ENCODE results near the gene NFAM1. TPM values are rescaled to one million over a fixed set of nuclear protein-coding genes. Genes with fewer than 3 reads are reported as not detected.

The NFAM1 gene
- total and polyA plus RNA-seq, 12 donors: 0.44 to 11.2 (median 7.1) TPM

GRCh38 chr22:42345458-42345857, 86.7 kb downstream of the NFAM1 start:
- WGBS, 4 donors: 17 to 87% (median 83%) methylated on average over 1 to 4 of the region's 4 CpGs
- intact Hi-C loops (cut with DNase I): no loop called here
- no peak for DNase-seq
- Histone ChIP-seq H3K4me1 (replicated peaks in 1 of 2) (peaks cover 0 to 6% of the 10 kb centered on the region in 2 donors), H3K9me3 (replicated peaks in 1 of 3) (no peaks in the 10 kb centered on the region), H3K27ac (no peak overlapping the region), H3K4me3 (no peak overlapping the region), H3K36me3 (replicated peaks in 1 of 2) (no peaks in the 10 kb centered on the region), H3K27me3 (no peaks in the 10 kb centered on the region)
- TF ChIP-seq CTCF (IDR thresholded peaks at IDR 0.05): no peak
- no peak for TF ChIP-seq POLR2A (IDR thresholded peaks at IDR 0.05)

GRCh38 chr22:42344361-42344905, 87.8 kb downstream of the NFAM1 start:
- 60 to 78% (median 70%) methylated on average over 11 to 31 of the region's 31 CpGs for WGBS, 4 donors
- H3K4me3 ChIP-seq: peak overlapping the region in 1 of 4 donors; percentile 48
- TF ChIP-seq POLR2A (IDR thresholded peaks at IDR 0.05): no peak
- TF ChIP-seq CTCF (IDR thresholded peaks at IDR 0.05): no peak
- H3K9me3 ChIP-seq (replicated peaks in 1 of 3): no peaks in the 10 kb centered on the region
- peaks cover 0 to 6% of the 10 kb centered on the region in 2 donors for H3K4me1 ChIP-seq (replicated peaks in 1 of 2)
- intact Hi-C loops (cut with DNase I): no loop called here
- no peak overlapping the region for H3K27ac ChIP-seq
- DNase-seq: no peak
- no peaks in the 10 kb centered on the region for H3K36me3 ChIP-seq (replicated peaks in 1 of 2)
- H3K27me3 ChIP-seq: no peaks in the 10 kb centered on the region

- H3K27me3 ChIP-seq: no peaks in the 10 kb centered on the region
- no peaks in the 10 kb centered on the region for H3K36me3 ChIP-seq (replicated peaks in 1 of 2)
- peak overlapping the region in 1 of 5 donors; percentile 34 for H3K27ac ChIP-seq
- H3K4me1 ChIP-seq (replicated peaks in 1 of 2): peaks cover 0 to 6% of the 10 kb centered on the region in 2 donors
- H3K4me3 ChIP-seq: peak overlapping the region in 1 of 4 donors; percentile 59
- DNase-seq: no peak
- H3K9me3 ChIP-seq (replicated peaks in 1 of 3): no peaks in the 10 kb centered on the region
- no peak for TF ChIP-seq POLR2A (IDR thresholded peaks at IDR 0.05)
- TF ChIP-seq CTCF (IDR thresholded peaks at IDR 0.05): no peak
- WGBS, 4 donors: 1% methylated on average over 23 to 77 of the region's 97 CpGs; no CpG with 5 or more reads in 2 of the 4 donors
- intact Hi-C loops (cut with DNase I): no loop called here
These were observed 88.6 kb downstream of the NFAM1 start for GRCh38 chr22:42343531-42344081.

GRCh38 chr22:42343121-42343454, 89.1 kb downstream of the NFAM1 start:
- Histone ChIP-seq H3K9me3 (replicated peaks in 1 of 3) (no peaks in the 10 kb centered on the region), H3K27ac (peak overlapping the region in 1 of 5 donors; percentile 30), H3K27me3 (no peaks in the 10 kb centered on the region), H3K4me3 (peak overlapping the region in 2 of 4 donors; percentile 8 to 59), H3K4me1 (replicated peaks in 1 of 2) (peaks cover 0 to 6% of the 10 kb centered on the region in 2 donors), H3K36me3 (replicated peaks in 1 of 2) (no peaks in the 10 kb centered on the region)
- DNase-seq: no peak
- intact Hi-C loops (cut with DNase I): no loop called here
- TF ChIP-seq CTCF (IDR thresholded peaks at IDR 0.05) (no peak), POLR2A (IDR thresholded peaks at IDR 0.05) (no peak)
- 22 to 48% (median 27%) methylated on average over 5 to 22 of the region's 22 CpGs for WGBS, 4 donors

All from adrenal gland (tissue), 12 donors.